Non-pigmented ciliary epithelial cell (primary cell): Measurements from ENCODE around the gene PCDHGA12.

ENCODE experiments used
- DNase-seq: peaks from one replicate; pipeline ENCODE4 v3.0.0-alpha.2; 2010; ENCODE audit warnings: low read depth

The PCDHGA12 gene

DNA sequence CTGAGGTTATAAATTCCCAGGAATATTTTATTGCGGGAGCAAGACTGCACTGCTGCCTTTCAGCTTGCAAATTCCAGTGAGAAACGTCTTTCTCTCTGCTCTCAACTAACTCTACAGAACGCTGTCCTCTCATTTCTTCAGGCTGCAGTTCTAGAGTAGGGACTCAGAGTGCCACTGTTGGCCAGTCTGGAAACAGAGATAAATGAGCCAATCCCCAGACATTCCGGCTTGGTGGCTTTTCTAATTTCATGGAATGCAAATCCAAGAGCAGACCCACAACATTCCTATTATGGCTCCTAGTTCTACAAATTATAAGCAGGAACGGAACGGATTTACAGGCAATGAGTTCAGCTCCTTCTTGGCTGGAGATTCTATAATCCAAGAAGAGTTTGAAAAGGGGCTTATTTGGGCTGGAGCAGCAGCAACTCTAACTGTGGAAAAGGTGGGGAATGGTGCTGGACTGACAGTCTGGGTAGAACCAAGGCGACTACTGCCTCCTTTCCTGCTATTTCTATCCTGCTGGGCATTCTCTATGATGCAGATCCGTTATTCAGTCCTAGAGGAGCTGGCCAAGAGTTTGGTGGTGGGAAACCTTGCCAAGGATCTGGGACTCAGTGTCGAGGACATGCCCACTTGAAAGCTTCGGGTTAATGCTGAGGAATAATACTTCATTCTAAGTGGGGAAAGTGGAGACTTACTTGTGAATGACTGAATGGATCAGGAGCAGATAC lies 9.3 kb downstream of the PCDHGA12 start:
- no peak for DNase-seq

DNA sequence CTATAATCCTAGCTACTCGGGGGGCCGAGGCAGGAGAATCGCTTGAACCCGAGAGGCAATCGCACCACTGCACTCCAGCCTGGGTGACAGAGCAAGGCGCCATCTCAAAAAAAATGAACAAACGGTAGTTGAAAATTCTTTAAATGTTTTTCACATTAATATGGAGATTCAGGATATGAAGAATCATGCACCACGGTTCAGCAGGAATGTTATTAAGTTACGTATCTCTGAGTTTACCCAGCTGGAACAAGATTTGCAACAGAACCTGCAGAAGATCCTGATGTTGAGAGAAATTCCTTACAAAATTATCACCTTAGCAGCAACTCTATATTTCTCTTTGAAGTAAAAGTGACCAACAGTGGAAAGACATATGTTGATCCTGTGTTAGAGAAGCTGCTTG lies 10.0 kb downstream of the PCDHGA12 start:
- no peak for DNase-seq

DNA sequence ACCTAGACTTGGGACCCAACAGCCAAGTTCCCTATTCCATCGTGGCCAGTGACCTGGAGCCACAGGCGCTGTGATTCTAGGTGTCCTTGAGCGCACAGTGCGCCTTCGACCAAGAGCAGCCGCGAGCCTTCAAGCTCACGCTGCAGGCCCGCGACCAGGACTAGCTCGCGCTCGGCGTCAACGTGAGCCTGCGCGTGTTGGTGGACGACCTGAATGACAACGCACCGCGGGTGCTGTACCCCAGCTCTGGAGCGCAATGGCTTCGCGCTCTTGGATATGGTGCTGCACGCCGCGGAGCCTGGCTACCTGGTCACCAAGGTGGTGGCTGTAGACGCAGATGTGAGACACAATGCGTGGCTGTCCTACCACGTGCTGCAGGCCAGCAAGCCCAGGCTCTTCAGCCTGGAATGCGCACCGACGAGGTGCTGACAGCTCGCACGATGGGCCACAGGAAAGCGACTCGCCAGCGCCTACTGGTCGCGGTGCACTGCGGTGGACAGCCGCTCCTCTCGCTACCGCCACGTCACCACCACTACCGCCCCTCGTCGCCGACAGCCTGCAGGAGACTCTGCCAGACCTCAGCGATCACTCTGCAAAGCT lies 11.4 kb downstream of the PCDHGA12 start:
- no peak for DNase-seq

DNA sequence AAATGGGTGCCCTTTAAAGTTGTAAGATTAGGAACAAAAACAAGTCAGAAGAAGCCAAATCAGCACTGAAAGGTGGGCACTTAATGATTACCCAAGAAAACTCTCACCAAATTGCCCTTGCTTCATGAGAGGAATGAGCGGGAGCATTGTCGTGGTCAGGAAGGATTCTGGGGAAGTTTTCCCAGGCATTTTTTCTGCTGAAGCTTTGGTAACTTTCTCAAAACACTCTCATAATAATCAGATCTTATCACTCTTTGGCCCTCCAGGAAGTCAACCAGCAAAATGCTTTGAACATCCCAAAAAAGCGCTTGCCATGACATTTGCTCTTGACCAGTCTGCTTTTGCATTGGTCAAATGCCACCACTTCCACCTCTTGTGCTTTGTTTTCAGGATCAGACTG lies 35.0 kb downstream of the PCDHGA12 start:
- no peak for DNase-seq

DNA sequence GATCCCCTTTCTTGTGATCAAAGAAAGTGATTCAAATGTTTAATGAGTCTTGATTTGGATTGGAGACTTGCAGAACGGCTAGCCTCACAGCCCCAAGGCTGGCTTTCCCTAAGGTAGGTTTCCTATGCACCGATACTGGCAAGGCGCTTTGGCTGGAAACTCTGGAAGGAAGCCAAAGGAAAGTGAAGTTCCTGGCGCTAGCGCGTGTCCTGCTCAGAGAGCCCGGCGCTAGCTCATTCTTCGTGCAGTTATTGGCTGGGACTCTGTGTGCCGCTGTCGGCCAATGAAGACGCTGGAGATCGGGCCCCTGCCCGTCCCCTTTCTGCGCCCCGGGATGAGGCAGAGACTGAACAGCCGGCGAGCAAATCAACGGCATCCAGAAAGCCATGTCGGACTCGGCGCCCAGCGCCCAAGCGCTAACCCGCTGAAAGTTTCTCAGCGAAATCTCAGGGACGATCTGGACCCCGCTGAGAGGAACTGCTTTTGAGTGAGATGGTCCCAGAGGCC lies 45.4 kb downstream of the PCDHGA12 start, which contains the start of gene PCDHGC3:
Gene PCDHGC3, plus strand, starts transcription at position 342 of the 507 bp plus-strand sequence. Its CDS starts 151 bp downstream, at position 493.
- DNase-seq: peak; percentile 82

DNA sequence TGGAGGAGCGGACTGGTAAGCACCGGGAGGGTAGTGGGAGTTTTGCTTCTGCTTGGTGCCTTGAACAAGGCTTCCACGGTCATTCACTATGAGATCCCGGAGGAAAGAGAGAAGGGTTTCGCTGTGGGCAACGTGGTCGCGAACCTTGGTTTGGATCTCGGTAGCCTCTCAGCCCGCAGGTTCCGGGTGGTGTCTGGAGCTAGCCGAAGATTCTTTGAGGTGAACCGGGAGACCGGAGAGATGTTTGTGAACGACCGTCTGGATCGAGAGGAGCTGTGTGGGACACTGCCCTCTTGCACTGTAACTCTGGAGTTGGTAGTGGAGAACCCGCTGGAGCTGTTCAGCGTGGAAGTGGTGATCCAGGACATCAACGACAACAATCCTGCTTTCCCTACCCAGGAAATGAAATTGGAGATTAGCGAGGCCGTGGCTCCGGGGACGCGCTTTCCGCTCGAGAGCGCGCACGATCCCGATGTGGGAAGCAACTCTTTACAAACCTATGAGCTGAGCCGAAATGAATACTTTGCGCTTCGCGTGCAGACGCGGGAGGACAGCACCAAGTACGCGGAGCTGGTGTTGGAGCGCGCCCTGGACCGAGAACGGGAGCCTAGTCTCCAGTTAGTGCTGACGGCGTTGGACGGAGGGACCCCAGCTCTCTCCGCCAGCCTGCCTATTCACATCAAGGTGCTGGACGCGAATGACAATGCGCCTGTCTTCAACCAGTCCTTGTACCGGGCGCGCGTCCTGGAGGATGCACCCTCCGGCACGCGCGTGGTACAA lies 46.0 kb downstream of the PCDHGA12 start:
- no peak for DNase-seq

DNA sequence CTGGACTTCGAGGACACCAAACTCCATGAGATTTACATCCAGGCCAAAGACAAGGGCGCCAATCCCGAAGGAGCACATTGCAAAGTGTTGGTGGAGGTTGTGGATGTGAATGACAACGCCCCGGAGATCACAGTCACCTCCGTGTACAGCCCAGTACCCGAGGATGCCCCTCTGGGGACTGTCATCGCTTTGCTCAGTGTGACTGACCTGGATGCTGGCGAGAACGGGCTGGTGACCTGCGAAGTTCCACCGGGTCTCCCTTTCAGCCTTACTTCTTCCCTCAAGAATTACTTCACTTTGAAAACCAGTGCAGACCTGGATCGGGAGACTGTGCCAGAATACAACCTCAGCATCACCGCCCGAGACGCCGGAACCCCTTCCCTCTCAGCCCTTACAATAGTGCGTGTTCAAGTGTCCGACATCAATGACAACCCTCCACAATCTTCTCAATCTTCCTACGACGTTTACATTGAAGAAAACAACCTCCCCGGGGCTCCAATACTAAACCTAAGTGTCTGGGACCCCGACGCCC lies 46.8 kb downstream of the PCDHGA12 start:
- DNase-seq: no peak

DNA sequence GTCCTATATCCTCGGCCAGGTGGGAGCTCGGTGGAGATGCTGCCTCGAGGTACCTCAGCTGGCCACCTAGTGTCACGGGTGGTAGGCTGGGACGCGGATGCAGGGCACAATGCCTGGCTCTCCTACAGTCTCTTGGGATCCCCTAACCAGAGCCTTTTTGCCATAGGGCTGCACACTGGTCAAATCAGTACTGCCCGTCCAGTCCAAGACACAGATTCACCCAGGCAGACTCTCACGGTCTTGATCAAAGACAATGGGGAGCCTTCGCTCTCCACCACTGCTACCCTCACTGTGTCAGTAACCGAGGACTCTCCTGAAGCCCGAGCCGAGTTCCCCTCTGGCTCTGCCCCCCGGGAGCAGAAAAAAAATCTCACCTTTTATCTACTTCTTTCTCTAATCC lies 47.5 kb downstream of the PCDHGA12 start:
- no peak for DNase-seq

DNA sequence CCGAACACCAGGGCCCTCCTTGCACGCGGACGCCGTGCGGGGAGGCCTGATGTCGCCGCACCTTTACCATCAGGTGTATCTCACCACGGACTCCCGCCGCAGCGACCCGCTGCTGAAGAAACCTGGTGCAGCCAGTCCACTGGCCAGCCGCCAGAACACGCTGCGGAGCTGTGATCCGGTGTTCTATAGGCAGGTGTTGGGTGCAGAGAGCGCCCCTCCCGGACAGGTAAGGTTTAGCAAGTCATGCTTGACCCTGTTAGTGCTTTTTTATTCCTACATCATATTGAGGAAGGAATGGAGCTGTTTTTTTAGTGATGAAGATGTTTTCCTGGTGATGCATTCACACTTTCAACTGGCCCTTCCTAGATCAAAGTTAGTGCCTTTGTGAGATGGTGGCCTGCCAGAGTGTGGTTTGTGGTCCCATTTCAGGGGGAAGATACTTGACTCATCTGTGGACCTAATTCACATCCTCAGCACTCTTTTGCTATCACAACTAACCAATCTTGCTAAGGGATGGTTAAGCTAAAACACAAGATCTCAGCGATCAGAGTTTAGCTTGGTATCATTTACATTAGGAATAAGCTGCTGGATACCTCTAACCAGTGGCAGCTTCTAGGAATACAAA lies 48.1 kb downstream of the PCDHGA12 start:
- no peak for DNase-seq

DNA sequence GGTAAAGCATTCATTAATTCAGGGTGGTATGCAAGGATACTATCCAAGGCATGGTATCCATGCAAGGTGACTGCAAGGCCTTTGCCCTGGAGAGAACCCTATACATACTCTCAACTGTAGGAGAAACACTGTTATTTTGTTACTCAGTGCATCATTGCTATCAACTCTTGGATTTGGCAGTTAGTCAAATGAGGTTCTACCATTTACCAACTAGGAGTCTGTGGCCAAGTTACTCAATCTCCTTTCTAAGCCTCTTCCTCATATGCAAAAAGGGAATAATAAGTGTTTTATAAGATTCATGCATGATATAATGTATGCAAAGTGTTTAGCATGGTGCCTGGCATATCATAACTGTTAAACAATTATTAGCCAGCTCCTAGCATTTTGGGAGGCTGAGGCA lies 49.5 kb downstream of the PCDHGA12 start:
- DNase-seq: no peak
